HCT116 (cell line): Measurements from ENCODE around the gene CFAP61. TPM values are rescaled to one million over a fixed set of nuclear protein-coding genes. Genes with fewer than 3 reads are reported as not detected.

ENCODE experiments used
- ATAC-seq: fragments of 200-7000 bp; cut with Tn5 transposase; 2 replicates; pipeline ENCODE4 v1.9.1; 2020; ENCODE audit warnings: mild to moderate bottlenecking, moderate library complexity
- BruUV-seq: library from RNA; stranded (reverse); fragments of 400-500 nt; replicated peaks from 2 replicates; lab custom pipeline; 2021; lab: Mats Ljungman, UMichigan
- CTCF ChIA-PET: fragments of 300-600 bp; sonication (Branson Sonifier 250); formaldehyde crosslinking; loops from one replicate; lab custom pipeline; 2021; ENCODE audit warnings: antibody characterized with exemption; lab: Charles Lee
- POLR2A ChIA-PET: fragments of 300-600, 350-600 bp; sonication (Branson Sonifier 250); formaldehyde crosslinking; loops from one replicate; lab custom pipeline; 2021; ENCODE audit warnings: antibody characterized with exemption; lab: Charles Lee
- RAD21 ChIA-PET, 2 experiments: fragments of 300-600 bp; sonication (Branson Sonifier 250); formaldehyde crosslinking; loops; one replicate each; lab custom pipeline; 2023; ENCODE audit warnings: low total read pairs in 2 of 2; ENCODE audit not compliant: uncharacterized antibody in 2 of 2, unreplicated experiment in 2 of 2, low non-redundant PET in 1 of 2; lab: Charles Lee
- DNase-seq: peaks from one replicate; pipeline ENCODE4 v3.0.0-alpha.2; 2010; ENCODE audit warnings: low read depth, low spot score
- H2AFZ ChIP-seq: fragments of 200-600 bp; shearing (Covaris generic), sonication (generic); 2 replicates; pipeline ENCODE4 v1.6.1; 2017; ENCODE audit warnings: low read depth, mixed run types, mixed read lengths, antibody characterized with exemption, low read length; ENCODE audit not compliant: poor library complexity, severe bottlenecking
- H3K27ac ChIP-seq: 2 replicates; pipeline ENCODE4 v1.5.1; 2012; ENCODE audit warnings: low read depth, low read length
- H3K27me3 ChIP-seq: fragments of 200-600 bp; sonication (generic); 2 replicates; pipeline ENCODE4 v1.6.1; 2016; ENCODE audit warnings: mixed run types, low read length, mixed read lengths; ENCODE audit not compliant: insufficient read depth
- H3K36me3 ChIP-seq, 2 experiments: fragments of 200-500 bp in 1 of 2; fragments of 200-600 bp in 1 of 2; sonication (Bioruptor generic) in 1 of 2; sonication (generic) in 1 of 2; 2 replicates each; pipeline versions ENCODE4 v1.5.1 to v1.6.1; 2014 to 2016; ENCODE audit warnings: low read length in 2 of 2, inconsistent platforms in 1 of 2, mixed read lengths in 1 of 2, mixed run types in 1 of 2; ENCODE audit not compliant: insufficient read depth in 2 of 2, control insufficient read depth in 1 of 2
- H3K4me1 ChIP-seq, 2 experiments: fragments of 200-600 bp in 1 of 2; sonication (generic) in 1 of 2; 2 replicates each; pipeline versions ENCODE4 v1.5.1 to v1.6.1; 2012 to 2017; ENCODE audit warnings: low read length in 2 of 2, inconsistent platforms in 1 of 2, mild to moderate bottlenecking in 1 of 2, mixed read lengths in 1 of 2, mixed run types in 1 of 2, moderate library complexity in 1 of 2; ENCODE audit not compliant: insufficient read depth in 2 of 2, control insufficient read depth in 1 of 2
- H3K4me2 ChIP-seq: fragments of 200-600 bp; sonication (generic); 2 replicates; pipeline ENCODE4 v1.6.1; 2017; ENCODE audit warnings: mixed run types, low read length, mixed read lengths
- H3K4me3 ChIP-seq, 2 experiments: fragments of 200-600 bp in 1 of 2; sonication (generic) in 1 of 2; replicated peaks in 1 of 2; 2 replicates each; pipeline ENCODE4 v1.5.1; 2011 to 2016; ENCODE audit warnings: low read length in 2 of 2, control low read depth in 1 of 2, low read depth in 1 of 2, mild to moderate bottlenecking in 1 of 2, mixed read lengths in 1 of 2, mixed run types in 1 of 2
- H3K79me2 ChIP-seq: fragments of 200-600 bp; sonication (generic); 2 replicates; pipeline ENCODE4 v1.6.1; 2017; ENCODE audit warnings: mild to moderate bottlenecking, mixed run types, low read length, moderate library complexity, mixed read lengths; ENCODE audit not compliant: insufficient read depth
- H3K9ac ChIP-seq: fragments of 200-600 bp; sonication (generic); 2 replicates; pipeline ENCODE4 v1.6.1; 2016; ENCODE audit warnings: low read length, mixed read lengths
- H3K9me2 ChIP-seq: fragments of 200-600 bp; sonication (generic), shearing (Covaris generic); 2 replicates; pipeline ENCODE4 v1.6.1; 2017; ENCODE audit warnings: mixed run types, mild to moderate bottlenecking, moderate library complexity; ENCODE audit not compliant: insufficient read depth
- H3K9me3 ChIP-seq, 2 experiments: fragments of 200-500 bp in 1 of 2; fragments of 200-600 bp in 1 of 2; sonication (Bioruptor generic) in 1 of 2; sonication (generic) in 1 of 2; 2 replicates each; pipeline ENCODE4 v1.6.1; 2014 to 2017; ENCODE audit warnings: low read length in 2 of 2, mixed read lengths in 2 of 2, inconsistent platforms in 1 of 2, low read depth in 1 of 2, mild to moderate bottlenecking in 1 of 2, mixed run types in 1 of 2, moderate library complexity in 1 of 2; ENCODE audit not compliant: control insufficient read depth in 1 of 2, insufficient read depth in 1 of 2
- H4K20me1 ChIP-seq: fragments of 200-600 bp; sonication (generic), shearing (Covaris generic); 2 replicates; pipeline ENCODE4 v1.6.1; 2017; ENCODE audit warnings: mixed run types, mild to moderate bottlenecking, moderate library complexity; ENCODE audit not compliant: insufficient read depth
- ATF3 ChIP-seq: IDR thresholded peaks from 2 replicates; pipeline ENCODE4 v1.6.1; 2012
- CTCF ChIP-seq, 3 experiments: fragments of 200-600 bp in 1 of 3; sonication (generic) in 1 of 3; IDR thresholded peaks in 2 of 3; conservative IDR thresholded peaks in 1 of 3; 2 replicates each; pipeline ENCODE4 v1.5.1; 2012 to 2017; ENCODE audit warnings: low read depth in 2 of 3, low read length in 2 of 3, antibody characterized with exemption in 1 of 3, borderline replicate concordance in 1 of 3, control low read depth in 1 of 3, mild to moderate bottlenecking in 1 of 3, mixed read lengths in 1 of 3, mixed run types in 1 of 3, moderate library complexity in 1 of 3; ENCODE audit not compliant: insufficient read depth in 1 of 3
- EZH2phosphoT487 ChIP-seq: fragments of 200-600 bp; IDR thresholded peaks from 2 replicates; pipeline ENCODE4 v1.6.1; 2018; ENCODE audit warnings: antibody characterized with exemption, borderline replicate concordance
- RAD21 ChIP-seq: IDR thresholded peaks from 2 replicates; pipeline ENCODE4 v1.6.1; 2012; ENCODE audit warnings: low read depth, mild to moderate bottlenecking
- SIN3A ChIP-seq: IDR thresholded peaks from 2 replicates; pipeline ENCODE4 v1.6.1; 2012; ENCODE audit warnings: low read depth
- SP1 ChIP-seq: IDR thresholded peaks from 2 replicates; pipeline ENCODE4 v1.6.1; 2012; ENCODE audit warnings: low read depth
- SRF ChIP-seq: IDR thresholded peaks from 2 replicates; pipeline ENCODE4 v1.6.1; 2012; ENCODE audit warnings: low read depth
- ZFX ChIP-seq: fragments of 450-650 bp; IDR thresholded peaks from 2 replicates; pipeline ENCODE4 v1.6.1; 2017
- intact Hi-C: fragments of 100-400 bp; cut with micrococcal nuclease; formaldehyde crosslinking; loops from 2 replicates; pipeline ENCODE4 v1.10.0; 2022
- total RNA-seq: library from RNA; stranded (reverse); gene quantifications from one replicate; pipeline ENCODE4 v1.2.1, GENCODE V29; 2021; ENCODE audit not compliant: unreplicated experiment
- TF ChIP-seq, protein P1 (sequence below): IDR thresholded peaks from 2 replicates; pipeline ENCODE4 v1.6.1; 2012; ENCODE audit warnings: low read depth

The CFAP61 gene
- total RNA-seq, 1 experiment from 2014 or later = 1.7 TPM

GRCh38 chr20:20396794-20397193 lies 344.5 kb downstream of the CFAP61 start:
- H3K4me1 ChIP-seq = no peaks in the 10 kb centered on the region
- no peaks in the 10 kb centered on the region for H3K9me3 ChIP-seq
- ATAC-seq (no peak), DNase-seq (no peak)
- no peaks in the 10 kb centered on the region for H3K27me3 ChIP-seq
- H4K20me1 ChIP-seq = no peaks in the 10 kb centered on the region
- no peaks in the 10 kb centered on the region for H3K79me2 ChIP-seq
- H3K9me2 ChIP-seq = no peaks in the 10 kb centered on the region
- RAD21 ChIA-PET = no interaction called here
- no peak overlapping the region for H3K9ac ChIP-seq
- no peak overlapping the region for H3K27ac ChIP-seq
- no peak overlapping the region for H3K4me2 ChIP-seq
- CTCF ChIA-PET = no interaction called here
- POLR2A ChIA-PET = no interaction called here
- H3K4me3 ChIP-seq = no peak overlapping the region
- no TSS peak for BruUV-seq
- no peak overlapping the region for H2AFZ ChIP-seq
- TF ChIP-seq, protein P1, sequence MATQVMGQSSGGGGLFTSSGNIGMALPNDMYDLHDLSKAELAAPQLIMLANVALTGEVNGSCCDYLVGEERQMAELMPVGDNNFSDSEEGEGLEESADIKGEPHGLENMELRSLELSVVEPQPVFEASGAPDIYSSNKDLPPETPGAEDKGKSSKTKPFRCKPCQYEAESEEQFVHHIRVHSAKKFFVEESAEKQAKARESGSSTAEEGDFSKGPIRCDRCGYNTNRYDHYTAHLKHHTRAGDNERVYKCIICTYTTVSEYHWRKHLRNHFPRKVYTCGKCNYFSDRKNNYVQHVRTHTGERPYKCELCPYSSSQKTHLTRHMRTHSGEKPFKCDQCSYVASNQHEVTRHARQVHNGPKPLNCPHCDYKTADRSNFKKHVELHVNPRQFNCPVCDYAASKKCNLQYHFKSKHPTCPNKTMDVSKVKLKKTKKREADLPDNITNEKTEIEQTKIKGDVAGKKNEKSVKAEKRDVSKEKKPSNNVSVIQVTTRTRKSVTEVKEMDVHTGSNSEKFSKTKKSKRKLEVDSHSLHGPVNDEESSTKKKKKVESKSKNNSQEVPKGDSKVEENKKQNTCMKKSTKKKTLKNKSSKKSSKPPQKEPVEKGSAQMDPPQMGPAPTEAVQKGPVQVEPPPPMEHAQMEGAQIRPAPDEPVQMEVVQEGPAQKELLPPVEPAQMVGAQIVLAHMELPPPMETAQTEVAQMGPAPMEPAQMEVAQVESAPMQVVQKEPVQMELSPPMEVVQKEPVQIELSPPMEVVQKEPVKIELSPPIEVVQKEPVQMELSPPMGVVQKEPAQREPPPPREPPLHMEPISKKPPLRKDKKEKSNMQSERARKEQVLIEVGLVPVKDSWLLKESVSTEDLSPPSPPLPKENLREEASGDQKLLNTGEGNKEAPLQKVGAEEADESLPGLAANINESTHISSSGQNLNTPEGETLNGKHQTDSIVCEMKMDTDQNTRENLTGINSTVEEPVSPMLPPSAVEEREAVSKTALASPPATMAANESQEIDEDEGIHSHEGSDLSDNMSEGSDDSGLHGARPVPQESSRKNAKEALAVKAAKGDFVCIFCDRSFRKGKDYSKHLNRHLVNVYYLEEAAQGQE = no peak
- TF ChIP-seq SRF = no peak
- no peak for TF ChIP-seq CTCF (IDR thresholded peaks at IDR 0.05 in 2 of 3, conservative IDR thresholded peaks at IDR 0.05 in 1 of 3; ENCODE audit: borderline replicate concordance in 1 of 3, insufficient read depth in 1 of 3, low read depth in 2 of 3, low read length in 2 of 3)
- TF ChIP-seq EZH2phosphoT487 = no peak
- TF ChIP-seq ATF3 = no peak
- TF ChIP-seq ZFX = no peak
- TF ChIP-seq SP1 = no peak
- no peak for TF ChIP-seq SIN3A
- TF ChIP-seq RAD21 = no peak
- intact Hi-C loops = no loop called here
- no peaks in the 10 kb centered on the region for H3K36me3 ChIP-seq
